Stimulated activated CD8-positive, alpha-beta memory T cell treated with anti-CD3 and anti-CD28 coated beads, Interleukin-7, amount 100 ng/mL, for 1 hour (primary cell): ENCODE data around the gene STX8.
"Not testable (repeated sequence)": the region's sequence is repeated elsewhere in the genome, so short reads cannot be mapped to it uniquely, and the experiment has no call there.

Experiments
- DNase-seq, 2 donors: peaks; one replicate each; pipeline ENCODE4 v3.0.0-alpha.2; 2020; ENCODE audit warnings: low read depth in 2 of 2

The STX8 gene

GRCh38 chr17:9401434-9401833, 174.2 kb downstream of the STX8 start:
- no peak for DNase-seq

GRCh38 chr17:9389111-9389527, 186.5 kb downstream of the STX8 start:
- no peak for DNase-seq

GRCh38 chr17:9386401-9386800, 189.2 kb downstream of the STX8 start:
- no peak for DNase-seq

DNA sequence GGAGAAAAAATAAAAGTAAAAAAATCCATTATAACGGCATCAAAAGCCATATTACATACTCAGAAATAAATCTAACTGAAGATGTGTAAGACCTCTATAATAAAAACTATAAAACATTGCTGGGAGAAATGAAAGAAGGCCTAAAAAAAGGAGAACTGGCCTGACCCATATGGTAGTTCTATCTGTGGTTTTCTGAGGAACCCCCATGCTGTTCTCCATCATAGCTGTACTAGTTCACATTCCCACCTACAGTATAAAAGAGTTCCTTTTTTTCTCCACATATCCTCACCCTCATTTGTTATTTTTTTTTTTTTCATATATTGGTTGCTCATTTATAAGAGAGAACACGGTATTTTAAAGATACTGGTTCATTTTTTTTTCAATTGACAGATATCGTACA, 191.8 kb downstream of the STX8 start:
- no peak for DNase-seq

- DNase-seq, result no peak
Measured at GRCh38 chr17:9382626-9383025, 193.0 kb downstream of the STX8 start.

DNA sequence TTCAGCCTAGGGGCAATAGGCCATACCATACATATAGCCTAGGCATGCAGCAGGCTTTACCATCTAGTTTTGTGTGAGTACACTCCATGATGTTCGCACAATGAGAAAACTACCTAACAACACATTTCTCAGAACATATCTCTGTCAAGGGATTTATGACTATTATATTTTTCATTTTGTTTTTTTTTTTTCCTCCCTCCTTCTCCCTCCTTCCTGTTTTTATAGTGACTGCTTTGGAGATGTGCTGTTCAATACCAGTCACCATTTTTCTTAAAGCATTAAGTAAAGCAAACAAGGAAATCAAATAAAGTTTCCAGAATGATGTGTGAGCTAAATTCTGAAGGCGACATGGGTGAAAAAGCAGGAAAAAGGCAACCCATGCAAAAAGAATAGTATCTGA, 194.6 kb downstream of the STX8 start:
- DNase-seq, result no peak

DNA sequence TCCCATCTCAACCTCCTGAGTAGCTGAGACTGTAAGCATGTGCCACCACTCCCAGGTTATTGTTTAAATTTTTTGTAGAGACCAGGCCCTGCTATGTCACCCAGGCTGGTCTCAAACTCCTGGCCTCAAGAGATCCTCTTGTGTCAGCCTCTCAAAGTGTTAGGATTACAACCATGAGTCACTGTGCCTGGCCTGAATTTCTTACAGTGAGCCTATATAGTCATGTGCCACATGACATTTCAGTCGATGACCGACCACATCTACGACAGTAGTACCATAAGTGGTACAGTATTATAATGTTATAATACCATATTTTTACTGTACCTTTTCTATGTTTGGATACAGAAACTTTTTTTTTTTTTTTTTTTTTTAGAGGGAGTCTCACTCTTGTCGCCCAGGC, 195.3 kb downstream of the STX8 start:
- DNase-seq, result no peak

- not testable (repeated sequence) for DNase-seq
Measured at GRCh38 chr17:9376177-9376576, 199.4 kb downstream of the STX8 start.

DNA sequence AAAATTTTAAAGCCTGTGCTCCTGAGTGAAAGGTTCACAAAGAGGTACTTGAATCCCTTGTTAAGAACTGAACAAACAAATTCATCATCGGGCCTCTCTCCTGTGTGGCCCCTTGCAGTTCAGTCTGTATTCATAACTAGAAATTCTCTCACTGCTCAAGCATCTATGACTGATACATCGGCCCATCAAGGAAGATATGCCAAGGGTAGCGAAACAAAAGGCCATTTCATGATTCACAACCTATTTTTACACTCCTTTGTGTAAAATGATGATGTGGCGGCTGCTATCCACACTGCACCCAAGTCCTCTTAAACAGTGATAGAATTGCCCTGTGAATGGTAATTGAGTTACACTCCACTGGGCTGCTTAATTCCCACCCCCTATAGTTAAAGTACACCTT, 204.6 kb downstream of the STX8 start:
- DNase-seq, result no peak

DNA sequence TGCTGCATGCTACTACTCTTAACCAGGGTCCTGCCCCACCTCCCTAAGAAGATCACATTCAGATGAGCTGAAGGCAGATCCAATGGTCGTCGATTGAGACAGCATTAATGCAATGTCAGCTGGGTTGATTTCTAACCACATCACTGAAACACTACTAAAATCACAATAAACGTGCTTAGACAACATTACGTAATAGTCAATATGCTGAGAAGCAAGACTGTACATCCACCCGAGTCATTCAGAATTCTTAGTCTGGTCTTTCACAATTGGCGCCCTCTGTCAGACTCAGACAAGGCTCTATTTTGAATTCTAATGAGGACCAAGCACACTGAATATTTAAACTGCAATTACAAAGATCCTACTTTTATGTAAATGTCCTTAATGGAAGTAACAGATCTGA, 205.2 kb downstream of the STX8 start:
- DNase-seq, result no peak

DNA sequence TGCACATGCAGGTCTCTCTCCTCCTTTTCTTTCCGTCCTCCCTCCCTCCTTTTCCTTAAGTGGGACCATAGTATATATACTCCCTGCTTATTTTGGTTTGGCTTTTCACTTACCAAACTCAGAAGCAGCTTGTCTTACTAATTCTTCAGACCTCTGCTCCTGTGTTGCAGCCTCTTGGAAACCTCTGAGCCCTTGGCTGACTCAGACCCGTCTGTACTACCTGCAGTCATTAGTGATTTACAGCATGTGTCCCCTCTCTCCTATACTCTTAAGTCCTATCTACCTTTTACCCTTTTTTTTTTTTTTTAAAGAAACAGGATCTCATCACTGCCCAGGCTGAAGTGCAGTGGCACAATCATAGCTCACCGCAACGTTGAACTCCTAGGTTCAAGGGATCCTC, 207.0 kb downstream of the STX8 start:
- no peak for DNase-seq

DNA sequence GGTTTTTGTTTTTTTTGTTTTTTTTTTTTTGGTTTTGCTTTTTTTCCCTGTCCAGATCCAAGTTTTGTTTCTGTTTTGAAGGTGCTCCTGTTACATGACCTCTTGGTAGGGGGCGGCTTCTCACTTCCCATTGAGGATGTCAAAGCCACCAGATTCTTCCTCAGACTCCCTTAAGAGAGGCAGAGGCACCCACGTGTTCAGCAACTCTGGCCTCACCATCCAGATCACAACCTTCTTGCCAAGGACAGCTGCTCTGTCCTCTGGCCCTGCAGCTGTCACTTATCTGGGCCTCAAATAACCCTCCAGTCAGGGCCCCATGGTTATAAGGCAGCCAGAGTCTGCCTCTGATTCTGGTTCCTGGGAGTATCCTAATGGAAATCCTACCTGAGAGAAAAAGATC, 208.5 kb downstream of the STX8 start:
- DNase-seq, result no peak

GRCh38 chr17:9364837-9365430, 210.7 kb downstream of the STX8 start:
- no peak for DNase-seq

GRCh38 chr17:9363440-9364350, 211.9 kb downstream of the STX8 start:
- DNase-seq, result no peak

GRCh38 chr17:9361188-9361955, 214.2 kb downstream of the STX8 start:
- no peak for DNase-seq

GRCh38 chr17:9360677-9361081, 214.9 kb downstream of the STX8 start:
- DNase-seq, result no peak

DNA sequence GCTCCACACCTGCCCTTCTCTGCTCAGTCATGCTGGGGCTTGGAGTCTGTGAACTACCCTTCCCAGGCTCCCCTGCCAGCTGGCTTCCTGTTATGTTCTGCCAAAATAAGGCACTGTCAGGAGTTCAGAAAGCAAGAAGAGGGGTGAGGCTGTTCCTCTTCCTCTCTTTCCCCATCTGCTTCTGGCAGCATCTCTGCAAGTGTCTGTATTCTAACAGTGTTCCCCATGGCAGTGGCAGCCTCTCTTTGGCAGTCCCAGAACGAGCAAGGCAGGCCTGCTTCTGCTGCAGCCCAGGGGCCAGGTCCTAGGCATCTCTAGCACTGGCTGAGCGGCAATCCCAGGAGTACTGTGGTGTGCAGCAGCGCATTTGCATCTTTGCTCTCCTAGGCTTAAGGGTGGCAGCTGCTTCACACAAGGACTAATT, 219.1 kb downstream of the STX8 start:
- DNase-seq, result no peak

DNA sequence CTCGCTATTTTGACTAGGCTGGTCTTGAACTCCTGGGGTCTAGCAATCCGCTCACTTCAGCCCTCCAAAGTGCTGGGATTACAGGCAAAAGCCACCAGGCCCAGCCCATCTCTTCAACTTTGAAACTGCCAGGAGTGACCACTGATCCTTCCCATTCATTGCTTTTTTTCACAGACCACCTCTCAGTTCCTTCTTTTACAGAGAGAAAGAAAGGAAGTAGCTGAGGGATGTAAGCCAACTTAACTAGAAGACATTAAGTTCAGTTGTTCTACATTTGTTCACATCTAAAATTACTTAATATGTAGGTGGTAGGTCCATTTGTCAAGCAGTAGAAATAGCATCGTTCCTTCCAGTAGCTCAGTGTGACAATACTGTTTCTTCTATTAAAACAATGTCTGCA, 219.8 kb downstream of the STX8 start:
- DNase-seq, result no peak

DNA sequence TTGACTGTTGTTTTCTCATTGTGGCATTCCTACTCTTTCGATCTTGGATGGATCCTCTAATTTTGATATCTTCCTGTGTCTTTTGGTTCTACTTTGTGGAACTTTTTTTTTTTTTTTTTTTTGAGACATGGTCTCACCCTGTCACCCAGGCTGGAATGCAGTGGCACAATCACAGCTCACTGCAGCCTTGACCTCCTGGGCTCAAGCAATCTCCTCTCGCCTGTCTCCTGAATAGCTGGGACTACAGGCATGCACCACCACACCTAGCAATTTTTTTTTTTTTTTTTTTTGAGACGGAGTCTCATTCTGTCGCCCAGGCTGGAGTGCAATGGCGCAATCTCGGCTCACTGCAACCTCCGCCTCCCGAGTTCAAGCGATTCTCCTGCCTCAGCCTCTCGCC, 220.4 kb downstream of the STX8 start:
- DNase-seq, result not testable (repeated sequence)

DNA sequence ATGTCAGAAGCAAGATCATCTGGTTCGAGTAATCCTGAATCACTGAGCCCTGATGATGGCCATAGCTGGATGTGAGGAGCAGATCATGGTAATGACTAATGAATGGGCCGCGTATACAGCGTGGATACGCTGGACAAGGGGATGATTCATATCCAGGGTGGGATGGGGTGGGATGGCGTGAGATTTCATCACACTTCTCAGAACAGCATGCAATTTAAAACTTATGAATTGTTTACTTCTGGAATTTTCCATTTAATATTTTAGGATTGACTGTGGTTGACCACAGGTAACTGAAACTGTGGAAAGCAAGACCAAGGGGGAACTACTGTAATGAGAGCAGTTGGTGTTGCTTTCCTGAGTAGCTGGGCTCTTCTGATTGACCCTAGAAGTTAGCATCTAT, 225.5 kb downstream of the STX8 start:
- DNase-seq, result no peak

DNA sequence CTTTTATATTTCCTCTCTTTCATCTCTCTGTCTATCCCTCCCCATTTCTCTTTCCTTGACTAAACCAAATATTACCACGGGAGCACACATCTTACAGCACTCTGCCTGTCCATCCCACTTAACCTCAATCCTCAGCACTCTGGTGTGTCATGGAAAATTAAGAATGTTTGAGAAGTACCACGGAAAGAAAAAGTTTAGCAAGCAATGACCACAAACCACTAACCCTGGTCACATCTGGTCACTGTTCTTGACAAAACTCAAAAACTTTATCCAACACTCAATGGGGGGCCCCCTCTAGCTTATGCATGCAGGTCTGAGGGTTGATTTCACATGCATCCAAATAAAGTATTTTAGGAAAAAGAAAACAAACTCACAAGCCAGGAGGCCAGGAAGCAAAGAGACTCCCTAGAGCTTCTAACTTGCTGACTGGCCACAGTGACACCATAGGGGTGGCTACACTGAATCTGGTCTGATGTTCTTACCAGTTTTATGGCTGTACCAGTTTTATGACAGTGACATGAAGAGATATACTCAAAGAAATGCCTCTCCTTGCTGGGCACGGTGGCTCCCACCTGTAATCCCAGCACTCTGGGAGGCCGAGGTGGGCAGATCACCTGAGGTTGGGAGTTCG, 229.2 kb downstream of the STX8 start:
- DNase-seq, result no peak

DNA sequence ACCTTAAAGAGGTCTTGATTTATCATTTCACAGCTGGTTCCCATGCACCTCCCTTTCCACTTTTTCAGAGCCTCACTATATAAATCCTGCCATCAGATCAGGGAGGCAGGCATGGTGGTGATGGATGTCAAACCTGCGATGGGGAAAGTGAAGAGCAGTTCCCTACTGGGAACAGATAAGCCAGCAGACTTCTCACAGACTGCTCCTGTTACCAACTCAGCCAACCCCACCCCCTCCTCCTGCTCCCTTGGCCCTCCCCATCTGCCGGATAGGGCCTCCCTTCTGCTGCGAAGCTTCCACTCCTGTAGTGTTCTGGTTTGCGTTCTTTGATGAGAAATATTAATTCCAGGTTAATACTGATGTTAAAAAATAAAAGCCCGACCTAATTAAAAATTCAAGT, 232.1 kb downstream of the STX8 start:
- no peak for DNase-seq
